ENCODE data around the gene CYP26B1. TPM values are rescaled to one million over a fixed set of nuclear protein-coding genes. Genes with fewer than 3 reads are reported as not detected.
A peak's percentile ranks its signal among the peaks of the same experiment; 100 is the strongest.

The CYP26B1 gene
- total RNA-seq, 2 donors from 2014 or later = 1.0 to 1.9 TPM

- no peaks in the 10 kb centered on the region for H3K27me3 ChIP-seq
- H3K9me3 ChIP-seq = no peaks in the 10 kb centered on the region
- no peaks in the 10 kb centered on the region for H3K4me1 ChIP-seq
- H3K27ac ChIP-seq = no peak overlapping the region
- no peak for TF ChIP-seq CTCF (IDR thresholded peaks at IDR 0.05)
- no peaks in the 10 kb centered on the region for H3K36me3 ChIP-seq
- intact Hi-C loops (cut with DNase I) = no loop called here
- H3K9ac ChIP-seq (ENCODE audit: low read depth in 2 of 2, low read length in 2 of 2) = no peak overlapping the region
- H3K4me3 ChIP-seq = no peak overlapping the region
- DNase-seq = peak; percentile 7
Observed at GRCh38 chr2:72113847-72114692, 33.6 kb downstream of the CYP26B1 start.

- H3K4me1 ChIP-seq = no peaks in the 10 kb centered on the region
- H3K9me3 ChIP-seq = no peaks in the 10 kb centered on the region
- H3K27ac ChIP-seq = no peak overlapping the region
- H3K9ac ChIP-seq (ENCODE audit: low read depth in 2 of 2, low read length in 2 of 2) = no peak overlapping the region
- no peaks in the 10 kb centered on the region for H3K27me3 ChIP-seq
- H3K36me3 ChIP-seq = no peaks in the 10 kb centered on the region
- intact Hi-C loops (cut with DNase I) = no loop called here
- DNase-seq = peak; percentile 12
- H3K4me3 ChIP-seq = no peak overlapping the region
- no peak for TF ChIP-seq CTCF (IDR thresholded peaks at IDR 0.05)
Observed at GRCh38 chr2:72112981-72113846, 34.4 kb downstream of the CYP26B1 start.

- DNase-seq = peak; percentile 9
- TF ChIP-seq CTCF (IDR thresholded peaks at IDR 0.05) = no peak
- intact Hi-C loops (cut with DNase I) = no loop called here
- Histone ChIP-seq H3K4me1 (no peaks in the 10 kb centered on the region), H3K36me3 (no peaks in the 10 kb centered on the region), H3K4me3 (no peak overlapping the region), H3K27ac (no peak overlapping the region), H3K9ac (ENCODE audit: low read depth in 2 of 2, low read length in 2 of 2) (no peak overlapping the region), H3K27me3 (no peaks in the 10 kb centered on the region), H3K9me3 (no peaks in the 10 kb centered on the region)
Observed at GRCh38 chr2:72112401-72112800, 35.3 kb downstream of the CYP26B1 start.

GRCh38 chr2:72111061-72111460 lies 36.6 kb downstream of the CYP26B1 start:
- Histone ChIP-seq H3K9ac (ENCODE audit: low read depth in 2 of 2, low read length in 2 of 2) (no peak overlapping the region), H3K27ac (no peak overlapping the region), H3K4me3 (no peak overlapping the region), H3K36me3 (no peaks in the 10 kb centered on the region), H3K27me3 (no peaks in the 10 kb centered on the region), H3K4me1 (no peaks in the 10 kb centered on the region), H3K9me3 (no peaks in the 10 kb centered on the region)
- no peak for TF ChIP-seq CTCF (IDR thresholded peaks at IDR 0.05)
- DNase-seq = peak; percentile 3
- intact Hi-C loops (cut with DNase I) = no loop called here

GRCh38 chr2:72109904-72110303 lies 37.8 kb downstream of the CYP26B1 start:
- Histone ChIP-seq H3K27ac (no peak overlapping the region), H3K4me1 (no peaks in the 10 kb centered on the region), H3K27me3 (no peaks in the 10 kb centered on the region), H3K36me3 (no peaks in the 10 kb centered on the region), H3K9me3 (no peaks in the 10 kb centered on the region), H3K4me3 (no peak overlapping the region), H3K9ac (ENCODE audit: low read depth in 2 of 2, low read length in 2 of 2) (no peak overlapping the region)
- intact Hi-C loops (cut with DNase I) = no loop called here
- peak; percentile 7 for DNase-seq
- no peak for TF ChIP-seq CTCF (IDR thresholded peaks at IDR 0.05)
